HCT116 (cell line): Measurements from ENCODE around the gene CA14.

ENCODE experiments used
- TF ChIP-seq, protein P1 (sequence below), 3 experiments: fragments of 200-600 bp in 1 of 3; sonication (generic) in 1 of 3; IDR thresholded peaks in 2 of 3; conservative IDR thresholded peaks in 1 of 3; 2 replicates each; pipeline ENCODE4 v1.5.1; 2012 to 2017; ENCODE audit warnings: low read depth in 2 of 3, low read length in 2 of 3, antibody characterized with exemption in 1 of 3, borderline replicate concordance in 1 of 3, control low read depth in 1 of 3, mild to moderate bottlenecking in 1 of 3, mixed read lengths in 1 of 3, mixed run types in 1 of 3, moderate library complexity in 1 of 3; ENCODE audit not compliant: insufficient read depth in 1 of 3
- TF ChIP-seq, protein P2 (sequence below): IDR thresholded peaks from 2 replicates; pipeline ENCODE4 v1.6.1; 2012

DNA sequence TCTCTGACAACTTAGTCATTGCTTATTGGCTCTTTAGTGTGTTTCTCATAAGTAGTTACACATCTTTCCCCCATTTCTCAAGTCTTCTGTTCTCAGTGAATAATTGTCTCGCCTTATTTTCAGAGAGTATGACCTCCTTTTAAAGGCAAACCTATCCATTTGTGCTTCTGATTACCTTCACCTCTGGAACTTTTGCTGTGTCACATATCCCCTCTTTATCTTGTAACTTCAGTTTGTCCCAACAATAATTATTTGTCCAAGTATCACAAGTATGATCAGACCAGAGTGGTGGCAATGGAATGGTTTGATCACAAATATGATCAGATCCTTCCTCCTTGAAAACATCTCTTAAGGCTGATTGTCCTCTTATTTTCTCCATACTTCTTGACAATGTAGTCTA lies 30.8 kb downstream of the CA14 start:
- TF ChIP-seq, protein P1, sequence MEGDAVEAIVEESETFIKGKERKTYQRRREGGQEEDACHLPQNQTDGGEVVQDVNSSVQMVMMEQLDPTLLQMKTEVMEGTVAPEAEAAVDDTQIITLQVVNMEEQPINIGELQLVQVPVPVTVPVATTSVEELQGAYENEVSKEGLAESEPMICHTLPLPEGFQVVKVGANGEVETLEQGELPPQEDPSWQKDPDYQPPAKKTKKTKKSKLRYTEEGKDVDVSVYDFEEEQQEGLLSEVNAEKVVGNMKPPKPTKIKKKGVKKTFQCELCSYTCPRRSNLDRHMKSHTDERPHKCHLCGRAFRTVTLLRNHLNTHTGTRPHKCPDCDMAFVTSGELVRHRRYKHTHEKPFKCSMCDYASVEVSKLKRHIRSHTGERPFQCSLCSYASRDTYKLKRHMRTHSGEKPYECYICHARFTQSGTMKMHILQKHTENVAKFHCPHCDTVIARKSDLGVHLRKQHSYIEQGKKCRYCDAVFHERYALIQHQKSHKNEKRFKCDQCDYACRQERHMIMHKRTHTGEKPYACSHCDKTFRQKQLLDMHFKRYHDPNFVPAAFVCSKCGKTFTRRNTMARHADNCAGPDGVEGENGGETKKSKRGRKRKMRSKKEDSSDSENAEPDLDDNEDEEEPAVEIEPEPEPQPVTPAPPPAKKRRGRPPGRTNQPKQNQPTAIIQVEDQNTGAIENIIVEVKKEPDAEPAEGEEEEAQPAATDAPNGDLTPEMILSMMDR (IDR thresholded peaks at IDR 0.05 in 2 of 3, conservative IDR thresholded peaks at IDR 0.05 in 1 of 3; ENCODE audit: borderline replicate concordance in 1 of 3, insufficient read depth in 1 of 3, low read depth in 2 of 3, low read length in 2 of 3) = no peak
- TF ChIP-seq, protein P2, sequence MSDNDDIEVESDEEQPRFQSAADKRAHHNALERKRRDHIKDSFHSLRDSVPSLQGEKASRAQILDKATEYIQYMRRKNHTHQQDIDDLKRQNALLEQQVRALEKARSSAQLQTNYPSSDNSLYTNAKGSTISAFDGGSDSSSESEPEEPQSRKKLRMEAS = no peak
